Measurements from ENCODE around the gene TMEM164. TPM values are rescaled to one million over a fixed set of nuclear protein-coding genes. Genes with fewer than 3 reads are reported as not detected.
A peak's percentile ranks its signal among the peaks of the same experiment; 100 is the strongest.

The TMEM164 gene
- total and polyA plus RNA-seq, 2 experiments from 2014 or later, result 3.4 to 17.2 TPM

- no peaks in the 10 kb centered on the region for H4K20me1 ChIP-seq (replicated peaks; ENCODE audit: insufficient read depth)
- H3K27me3 ChIP-seq (ENCODE audit: insufficient read depth), result no peaks in the 10 kb centered on the region
- H3K36me3 ChIP-seq (ENCODE audit: insufficient read depth), result no peaks in the 10 kb centered on the region
- Mint-ChIP-seq H3K36me3 (ENCODE audit: low read depth) (no peaks in the 10 kb centered on the region), H3K4me3 (no peak overlapping the region), H3K27ac (no peak overlapping the region), H3K27me3 (ENCODE audit: insufficient read depth, low read depth, poor library complexity) (peaks cover 3% of the 10 kb centered on the region), H3K4me1 (no peaks in the 10 kb centered on the region; the same call in 2 of the 3 replicates), H3K9me3 (no peaks in the 10 kb centered on the region)
- H3K4me3 ChIP-seq, result no peak overlapping the region
- H2AFZ ChIP-seq, result no peak overlapping the region
- no peaks in the 10 kb centered on the region for H3K4me1 ChIP-seq (ENCODE audit: insufficient read depth)
- H3K9me2 ChIP-seq (ENCODE audit: insufficient read depth), result no peaks in the 10 kb centered on the region
- DNase-seq (ENCODE audit: low spot score), result no peak
- ATAC-seq, result no peak
- no peak overlapping the region for H3K4me2 ChIP-seq
- H3F3A ChIP-seq (replicated peaks; ENCODE audit: low read depth), result no peaks in the 10 kb centered on the region
- H3K79me2 ChIP-seq (replicated peaks; ENCODE audit: insufficient read depth), result no peaks in the 10 kb centered on the region
- H3K27ac ChIP-seq (ENCODE audit: low read depth), result no peak overlapping the region
- TF ChIP-seq CTCF (conservative IDR thresholded peaks at IDR 0.05; ENCODE audit: low read depth in 2 of 2), result peak in 1 of 2 experiments; percentile 50; a peak in 3 of 4 replicates
- no peak for TF ChIP-seq JUNB (IDR thresholded peaks at IDR 0.05; ENCODE audit: unreplicated experiment)
Observed at GRCh38 chrX:110156167-110156754, 153.3 kb downstream of the TMEM164 start.

GRCh38 chrX:110157444-110157843, 154.5 kb downstream of the TMEM164 start:
- Histone ChIP-seq H3K79me2 (replicated peaks; ENCODE audit: insufficient read depth) (no peaks in the 10 kb centered on the region), H3K4me3 (no peak overlapping the region), H3K9me2 (ENCODE audit: insufficient read depth) (no peaks in the 10 kb centered on the region), H2AFZ (no peak overlapping the region), H3F3A (replicated peaks; ENCODE audit: low read depth) (no peaks in the 10 kb centered on the region), H3K36me3 (ENCODE audit: insufficient read depth) (no peaks in the 10 kb centered on the region), H3K27ac (ENCODE audit: low read depth) (no peak overlapping the region), H3K4me1 (ENCODE audit: insufficient read depth) (no peaks in the 10 kb centered on the region), H3K4me2 (no peak overlapping the region), H4K20me1 (replicated peaks; ENCODE audit: insufficient read depth) (no peaks in the 10 kb centered on the region), H3K27me3 (ENCODE audit: insufficient read depth) (no peaks in the 10 kb centered on the region)
- no peak for ATAC-seq
- H3K36me3 Mint-ChIP-seq (ENCODE audit: low read depth), result no peaks in the 10 kb centered on the region
- TF ChIP-seq ZNF114 (CRISPR knock-in tag; IDR thresholded peaks at IDR 0.05) (no peak), ZNF462 (CRISPR knock-in tag; IDR thresholded peaks at IDR 0.05) (no peak), POLR2AphosphoS5 (IDR thresholded peaks at IDR 0.05; ENCODE audit: low read depth) (no peak)
- peaks cover 3% of the 10 kb centered on the region for H3K27me3 Mint-ChIP-seq (ENCODE audit: insufficient read depth, low read depth, poor library complexity)
- H3K27ac Mint-ChIP-seq, result no peak overlapping the region
- no peak for DNase-seq (ENCODE audit: low spot score)
- no peaks in the 10 kb centered on the region for H3K9me3 Mint-ChIP-seq
- no peaks in the 10 kb centered on the region; the same call in 2 of the 3 replicates for H3K4me1 Mint-ChIP-seq
- H3K4me3 Mint-ChIP-seq, result no peak overlapping the region
